A549 (cell line): Measurements from ENCODE around the gene ZNF222.

Source experiments
- CBX8 ChIP-seq: fragments of 200-600 bp; sonication (generic); IDR thresholded peaks from 2 replicates; pipeline ENCODE4 v1.6.1; 2016
- CTCF ChIP-seq: fragments of >200 bp; sonication (Bioruptor Twin); formaldehyde crosslinking; IDR thresholded peaks from 3 replicates; pipeline ENCODE4 v1.5.1; 2016
- HOXB5 ChIP-seq: fragments of 250-450 bp; sonication (Bioruptor Pico); IDR thresholded peaks from 2 replicates; pipeline ENCODE4 v1.5.0; 2020; ENCODE audit warnings: mild to moderate bottlenecking, moderate library complexity
- RCOR1 ChIP-seq: fragments of 150-350 bp; IDR thresholded peaks from 2 replicates; pipeline ENCODE4 v1.6.1; 2014; ENCODE audit warnings: antibody characterized with exemption, low read length, low read depth

DNA sequence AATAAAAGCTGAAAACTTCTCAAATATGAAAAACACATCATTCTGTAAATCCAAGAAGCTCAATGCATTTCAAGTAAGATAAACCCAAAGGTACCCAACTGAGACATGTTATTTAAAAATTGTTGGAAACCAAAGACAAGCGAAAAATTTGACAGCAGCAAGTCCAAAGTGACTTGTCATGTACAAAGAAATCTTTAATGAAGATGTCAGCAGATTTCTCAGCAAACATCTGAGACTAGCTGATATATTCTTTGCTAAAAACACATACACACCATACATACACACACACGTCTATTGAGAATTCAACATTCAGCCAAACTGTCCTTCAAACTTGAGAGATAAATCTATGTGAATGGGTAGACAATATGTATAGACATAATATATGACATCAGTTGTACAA is 5.7 kb upstream of the ZNF222 start:
- TF ChIP-seq CTCF: no peak
- TF ChIP-seq CBX8: no peak
- no peak for TF ChIP-seq HOXB5 (CRISPR knock-in tag)
- no peak for TF ChIP-seq RCOR1
